A549 treated with GW870086 at 1 μM for 4 hours (cell line): ENCODE measurements around the gene MAB21L2. TPM values are rescaled to one million over a fixed set of nuclear protein-coding genes. Genes with fewer than 3 reads are reported as not detected.

Experiments used
- total RNA-seq: library from RNA; stranded (reverse); fragments of 200-300 nt; extraction: Qiagen RNA extraction; gene quantifications from 5 replicates; pipeline ENCODE4 v1.2.3, GENCODE V29; 2022; ENCODE audit warnings: low read depth

MAB21L2 gene
- not detected in 5 replicates for total RNA-seq

DNA sequence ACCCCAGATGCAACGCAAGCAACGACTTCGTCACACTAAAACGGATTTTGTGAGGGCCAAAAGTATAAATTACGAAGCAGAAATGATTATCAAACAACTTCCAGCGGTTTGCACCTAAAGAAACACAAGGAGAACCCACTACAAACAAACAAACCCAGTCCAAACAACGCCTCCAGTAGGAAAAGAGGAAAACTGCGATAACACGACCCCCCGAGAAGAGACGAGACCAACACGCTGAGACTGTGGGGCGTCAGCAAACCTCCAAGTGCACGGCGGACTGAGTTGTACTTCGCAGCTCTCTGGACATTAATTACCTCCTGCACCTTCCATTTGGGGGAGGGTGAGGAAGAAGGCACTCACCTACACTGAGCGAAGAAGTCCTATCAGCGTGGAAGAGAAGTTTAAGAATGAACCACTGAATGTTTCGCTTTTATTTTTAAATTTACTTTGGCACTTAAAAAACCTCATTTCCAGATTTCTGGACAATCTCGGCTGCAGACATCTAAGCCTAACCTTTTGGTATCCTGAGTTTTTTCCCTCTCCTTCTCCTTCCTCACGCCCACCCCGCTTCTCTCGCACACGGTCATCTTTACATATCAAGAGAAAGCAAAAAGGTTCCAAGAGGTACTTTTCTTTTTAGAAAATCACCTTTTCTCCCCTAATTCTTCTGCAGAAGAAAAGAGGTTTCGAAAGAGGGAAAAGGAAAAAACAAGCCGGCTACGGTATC is at the start of gene MAB21L2:
TSS of gene MAB21L2 (plus strand) at position 6 of the 727 bp plus-strand sequence. CDS start 879 bp downstream, outside the sequence.

